ENCODE results near the gene GDF10.

DNA sequence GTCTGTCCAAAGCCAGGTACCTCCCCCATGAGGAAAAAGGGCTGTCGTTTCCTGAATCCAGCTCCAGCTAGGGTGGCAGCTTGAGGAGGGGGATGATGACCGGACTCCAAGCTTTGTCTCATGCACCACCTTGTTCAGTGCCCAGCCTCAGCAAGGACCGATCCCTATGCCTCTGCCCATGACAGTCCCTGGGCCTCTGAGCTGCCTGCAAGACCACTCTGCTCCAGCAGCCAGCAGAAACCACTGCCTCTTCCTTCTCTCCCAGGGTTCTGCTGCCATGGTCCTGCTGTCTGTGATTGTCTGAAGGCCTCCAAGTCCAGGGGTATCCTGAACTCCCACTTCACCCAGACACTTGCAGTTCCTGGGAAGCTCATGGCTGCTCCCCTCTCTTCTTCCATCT, 21.3 kb upstream of the GDF10 start:
- no peak for TF ChIP-seq POLR2AphosphoS5 (IDR thresholded peaks at IDR 0.05; ENCODE audit: low read depth, low read length)
- TF ChIP-seq, protein P1, sequence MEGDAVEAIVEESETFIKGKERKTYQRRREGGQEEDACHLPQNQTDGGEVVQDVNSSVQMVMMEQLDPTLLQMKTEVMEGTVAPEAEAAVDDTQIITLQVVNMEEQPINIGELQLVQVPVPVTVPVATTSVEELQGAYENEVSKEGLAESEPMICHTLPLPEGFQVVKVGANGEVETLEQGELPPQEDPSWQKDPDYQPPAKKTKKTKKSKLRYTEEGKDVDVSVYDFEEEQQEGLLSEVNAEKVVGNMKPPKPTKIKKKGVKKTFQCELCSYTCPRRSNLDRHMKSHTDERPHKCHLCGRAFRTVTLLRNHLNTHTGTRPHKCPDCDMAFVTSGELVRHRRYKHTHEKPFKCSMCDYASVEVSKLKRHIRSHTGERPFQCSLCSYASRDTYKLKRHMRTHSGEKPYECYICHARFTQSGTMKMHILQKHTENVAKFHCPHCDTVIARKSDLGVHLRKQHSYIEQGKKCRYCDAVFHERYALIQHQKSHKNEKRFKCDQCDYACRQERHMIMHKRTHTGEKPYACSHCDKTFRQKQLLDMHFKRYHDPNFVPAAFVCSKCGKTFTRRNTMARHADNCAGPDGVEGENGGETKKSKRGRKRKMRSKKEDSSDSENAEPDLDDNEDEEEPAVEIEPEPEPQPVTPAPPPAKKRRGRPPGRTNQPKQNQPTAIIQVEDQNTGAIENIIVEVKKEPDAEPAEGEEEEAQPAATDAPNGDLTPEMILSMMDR (IDR thresholded peaks at IDR 0.05), result no peak
- TF ChIP-seq RXRA (IDR thresholded peaks at IDR 0.05; ENCODE audit: borderline replicate concordance, low read depth), result no peak
- TF ChIP-seq NRF1 (IDR thresholded peaks at IDR 0.05; ENCODE audit: low read depth, low read length), result no peak
- no peak for TF ChIP-seq RCOR1 (IDR thresholded peaks at IDR 0.05; ENCODE audit: low read length)
- no peak for TF ChIP-seq CHD2 (IDR thresholded peaks at IDR 0.05; ENCODE audit: low read length, partially characterized antibody)
- TF ChIP-seq, protein P2, sequence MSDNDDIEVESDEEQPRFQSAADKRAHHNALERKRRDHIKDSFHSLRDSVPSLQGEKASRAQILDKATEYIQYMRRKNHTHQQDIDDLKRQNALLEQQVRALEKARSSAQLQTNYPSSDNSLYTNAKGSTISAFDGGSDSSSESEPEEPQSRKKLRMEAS (IDR thresholded peaks at IDR 0.05; ENCODE audit: low read depth), result no peak
- TF ChIP-seq FOXM1 (IDR thresholded peaks at IDR 0.05; ENCODE audit: low read depth), result no peak
- TF ChIP-seq RAD21 (IDR thresholded peaks at IDR 0.05; ENCODE audit: low read length), result no peak
- no peak for TF ChIP-seq ELF1 (IDR thresholded peaks at IDR 0.05)
- no peak for TF ChIP-seq TAF1 (IDR thresholded peaks at IDR 0.05; ENCODE audit: borderline replicate concordance, low read depth, low read length)
- no peak for TF ChIP-seq GABPA (IDR thresholded peaks at IDR 0.05; ENCODE audit: low read depth)
- TF ChIP-seq, protein P3, sequence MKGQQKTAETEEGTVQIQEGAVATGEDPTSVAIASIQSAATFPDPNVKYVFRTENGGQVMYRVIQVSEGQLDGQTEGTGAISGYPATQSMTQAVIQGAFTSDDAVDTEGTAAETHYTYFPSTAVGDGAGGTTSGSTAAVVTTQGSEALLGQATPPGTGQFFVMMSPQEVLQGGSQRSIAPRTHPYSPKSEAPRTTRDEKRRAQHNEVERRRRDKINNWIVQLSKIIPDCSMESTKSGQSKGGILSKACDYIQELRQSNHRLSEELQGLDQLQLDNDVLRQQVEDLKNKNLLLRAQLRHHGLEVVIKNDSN (IDR thresholded peaks at IDR 0.05; ENCODE audit: borderline replicate concordance, low read depth), result no peak
- TF ChIP-seq, protein P4, sequence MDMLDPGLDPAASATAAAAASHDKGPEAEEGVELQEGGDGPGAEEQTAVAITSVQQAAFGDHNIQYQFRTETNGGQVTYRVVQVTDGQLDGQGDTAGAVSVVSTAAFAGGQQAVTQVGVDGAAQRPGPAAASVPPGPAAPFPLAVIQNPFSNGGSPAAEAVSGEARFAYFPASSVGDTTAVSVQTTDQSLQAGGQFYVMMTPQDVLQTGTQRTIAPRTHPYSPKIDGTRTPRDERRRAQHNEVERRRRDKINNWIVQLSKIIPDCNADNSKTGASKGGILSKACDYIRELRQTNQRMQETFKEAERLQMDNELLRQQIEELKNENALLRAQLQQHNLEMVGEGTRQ (IDR thresholded peaks at IDR 0.05; ENCODE audit: borderline replicate concordance, low read depth, low read length), result no peak
